H9 (cell line): ENCODE measurements around the gene ZNF776. TPM values are rescaled to one million over a fixed set of nuclear protein-coding genes. Genes with fewer than 3 reads are reported as not detected.

Source experiments
- DNase-seq: peaks from one replicate; pipeline ENCODE4 v3.0.0-alpha.2; 2017
- H2AFZ ChIP-seq: one replicate; pipeline ENCODE4 v1.6.1; 2013; ENCODE audit warnings: mild to moderate bottlenecking, low read length, control low read depth, moderate library complexity
- H2AK5ac ChIP-seq: 2 replicates; pipeline ENCODE4 v1.6.1; 2013; ENCODE audit warnings: low read length, control low read depth, mixed read lengths; ENCODE audit not compliant: insufficient read length
- H2BK120ac ChIP-seq: one replicate; pipeline ENCODE4 v1.6.1; 2013; ENCODE audit warnings: low read depth, mild to moderate bottlenecking, low read length, control low read depth, inconsistent platforms; ENCODE audit not compliant: poor library complexity, severe bottlenecking
- H2BK12ac ChIP-seq: 2 replicates; pipeline ENCODE4 v1.6.1; 2013; ENCODE audit warnings: low read length, control low read depth, mixed read lengths, low read depth; ENCODE audit not compliant: insufficient read length
- H2BK15ac ChIP-seq: 2 replicates; pipeline ENCODE4 v1.6.1; 2013; ENCODE audit warnings: low read depth, low read length, control low read depth
- H2BK20ac ChIP-seq: one replicate; pipeline ENCODE4 v1.6.1; 2013; ENCODE audit warnings: low read depth, mild to moderate bottlenecking, low read length, control low read depth, inconsistent platforms; ENCODE audit not compliant: poor library complexity, severe bottlenecking
- H2BK5ac ChIP-seq: 2 replicates; pipeline ENCODE4 v1.6.1; 2013; ENCODE audit warnings: low read length, control low read depth, mixed read lengths; ENCODE audit not compliant: insufficient read length
- H3K14ac ChIP-seq: 2 replicates; pipeline ENCODE4 v1.6.1; 2013; ENCODE audit warnings: low read length, control low read depth; ENCODE audit not compliant: insufficient read depth
- H3K18ac ChIP-seq: 2 replicates; pipeline ENCODE4 v1.6.1; 2013; ENCODE audit warnings: low read depth, mild to moderate bottlenecking, mixed read lengths, low read length, control low read depth; ENCODE audit not compliant: insufficient read length
- H3K23ac ChIP-seq: 2 replicates; pipeline ENCODE4 v1.6.1; 2013; ENCODE audit warnings: low read length, control low read depth, mixed read lengths, low read depth; ENCODE audit not compliant: insufficient read length
- H3K23me2 ChIP-seq: 2 replicates; pipeline ENCODE4 v1.6.1; 2013; ENCODE audit warnings: low read depth, mild to moderate bottlenecking, mixed read lengths, low read length, control low read depth; ENCODE audit not compliant: insufficient read length, poor library complexity, severe bottlenecking
- H3K27ac ChIP-seq: 2 replicates; pipeline ENCODE4 v1.5.1; 2013; ENCODE audit warnings: low read length, control low read depth, mixed read lengths, low read depth; ENCODE audit not compliant: insufficient read length
- H3K27me3 ChIP-seq: 2 replicates; pipeline ENCODE4 v1.6.1; 2013; ENCODE audit warnings: low read length, control low read depth, inconsistent platforms; ENCODE audit not compliant: insufficient read depth
- H3K4ac ChIP-seq: 2 replicates; pipeline ENCODE4 v1.6.1; 2013; ENCODE audit warnings: low read depth, mild to moderate bottlenecking, control low read depth, inconsistent platforms, low read length, moderate library complexity
- H3K4me1 ChIP-seq: 2 replicates; pipeline ENCODE4 v1.6.1; 2013; ENCODE audit warnings: low read length, control low read depth, inconsistent platforms; ENCODE audit not compliant: insufficient read depth
- H3K4me2 ChIP-seq: 2 replicates; pipeline ENCODE4 v1.6.1; 2013; ENCODE audit warnings: low read length, control low read depth, mixed read lengths; ENCODE audit not compliant: insufficient read length, insufficient read depth
- H3K56ac ChIP-seq: 2 replicates; pipeline ENCODE4 v1.6.1; 2013; ENCODE audit warnings: low read depth, mild to moderate bottlenecking, mixed read lengths, low read length, control low read depth; ENCODE audit not compliant: insufficient read length
- H3K79me1 ChIP-seq: 2 replicates; pipeline ENCODE4 v1.6.1; 2013; ENCODE audit warnings: low read depth, mild to moderate bottlenecking, moderate library complexity, low read length, control low read depth, inconsistent platforms; ENCODE audit not compliant: insufficient read depth, poor library complexity, severe bottlenecking
- H3K79me2 ChIP-seq: 2 replicates; pipeline ENCODE4 v1.6.1; 2013; ENCODE audit warnings: low read length, control low read depth, inconsistent platforms; ENCODE audit not compliant: insufficient read depth
- H3K9ac ChIP-seq: 2 replicates; pipeline ENCODE4 v1.6.1; 2013; ENCODE audit warnings: low read length, control low read depth, mixed read lengths; ENCODE audit not compliant: insufficient read length; ENCODE audit errors: extremely low read depth
- H3K9me3 ChIP-seq: one replicate; pipeline ENCODE4 v1.6.1; 2013; ENCODE audit warnings: low read depth, low read length, inconsistent platforms; ENCODE audit not compliant: control insufficient read depth
- H3T11ph ChIP-seq: one replicate; pipeline ENCODE4 v1.6.1; 2013; ENCODE audit warnings: mild to moderate bottlenecking, low read length, control low read depth, inconsistent platforms
- H4K20me1 ChIP-seq: one replicate; pipeline ENCODE4 v1.6.1; 2013; ENCODE audit not compliant: control insufficient read depth, insufficient read length, insufficient read depth
- H4K5ac ChIP-seq: 2 replicates; pipeline ENCODE4 v1.6.1; 2013; ENCODE audit warnings: low read depth, mild to moderate bottlenecking, mixed read lengths, low read length, control low read depth; ENCODE audit not compliant: insufficient read length
- H4K8ac ChIP-seq: replicated peaks from 2 replicates; pipeline ENCODE4 v1.6.1; 2013; ENCODE audit warnings: low read length, control low read depth, mixed read lengths, low read depth; ENCODE audit not compliant: insufficient read length
- H4K91ac ChIP-seq: 2 replicates; pipeline ENCODE4 v1.6.1; 2013; ENCODE audit warnings: low read depth, mild to moderate bottlenecking, moderate library complexity, mixed read lengths, low read length, control low read depth; ENCODE audit not compliant: insufficient read length
- H3K27ac Mint-ChIP-seq, 3 experiments: 2 replicates in 2 of 3; 3 replicates in 1 of 3; pipeline ENCODE4 v1.8.0; 2020 to 2021; ENCODE audit warnings: mixed read lengths in 3 of 3, mild to moderate bottlenecking in 1 of 3, moderate library complexity in 1 of 3
- H3K27me3 Mint-ChIP-seq: 2 replicates; pipeline ENCODE4 v1.8.0; 2021; ENCODE audit warnings: low read depth, mild to moderate bottlenecking, moderate library complexity, mixed read lengths
- H3K36me3 Mint-ChIP-seq, 3 experiments: 2 replicates in 2 of 3; 3 replicates in 1 of 3; pipeline ENCODE4 v1.8.0; 2020 to 2021; ENCODE audit warnings: low read depth in 3 of 3, mixed read lengths in 3 of 3; ENCODE audit not compliant: insufficient read depth in 1 of 3
- H3K4me1 Mint-ChIP-seq, 2 experiments: 2 replicates each; pipeline ENCODE4 v1.8.0; 2020; ENCODE audit warnings: mixed read lengths in 2 of 2
- H3K4me3 Mint-ChIP-seq, 2 experiments: 2 replicates in 1 of 2; 3 replicates in 1 of 2; pipeline ENCODE4 v1.8.0; 2020 to 2021; ENCODE audit warnings: mild to moderate bottlenecking in 2 of 2, mixed read lengths in 2 of 2, moderate library complexity in 1 of 2
- H3K9me3 Mint-ChIP-seq, 2 experiments: 2 replicates in 1 of 2; 3 replicates in 1 of 2; pipeline ENCODE4 v1.8.0; 2020; ENCODE audit warnings: mild to moderate bottlenecking in 2 of 2, mixed read lengths in 2 of 2, moderate library complexity in 1 of 2
- CTCF ChIP-seq: fragments of 200-600 bp; sonication (generic); conservative IDR thresholded peaks from 3 replicates; pipeline ENCODE4 v1.8.0; 2021; ENCODE audit warnings: antibody characterized with exemption, mild to moderate bottlenecking
- WGBS: extraction: QIAGEN DNeasy Blood & Tissue Kit; methylation state at CpG from one replicate; pipeline ENCODE4 v1.1.7; 2013; ENCODE audit warnings: missing lambda C conversion rate, low lambda C conversion rate, mixed read lengths; ENCODE audit not compliant: insufficient read length; ENCODE audit errors: extremely low coverage; 5-methylcytosine and 5-hydroxymethylcytosine counted together
- total RNA-seq: library from RNA; stranded (reverse); gene quantifications from 2 replicates; pipeline ENCODE4 v1.2.1, GENCODE V29; 2021

ZNF776 gene
- total RNA-seq, 1 experiment from 2014 or later = 19.7 TPM

- Mint-ChIP-seq H3K4me1 (peaks cover 49 to 56% of the 10 kb centered on the region in 2 experiments), H3K27me3 (no peaks in the 10 kb centered on the region), H3K9me3 (no peaks in the 10 kb centered on the region), H3K36me3 (peaks cover 15 to 28% (median 25%) of the 10 kb centered on the region in 3 experiments), H3K4me3 (peak overlapping the region; percentile 72 to 83), H3K27ac (peak overlapping the region; percentile 98 to 99 (median 98))
- Histone ChIP-seq H2BK120ac (peak overlapping the region; percentile 99), H4K5ac (peak overlapping the region; percentile 72), H4K20me1 (no peaks in the 10 kb centered on the region), H3K4me2 (peak overlapping the region; percentile 75), H3K27ac (peak overlapping the region; percentile 99), H3K79me2 (no peaks in the 10 kb centered on the region), H3T11ph (peak overlapping the region; percentile 47), H3K23me2 (peaks cover 11% of the 10 kb centered on the region), H3K23ac (no peak overlapping the region), H3K14ac (peak overlapping the region; percentile 98), H4K91ac (peak overlapping the region; percentile 17), H3K18ac (peak overlapping the region; percentile 89), H4K8ac (no peak overlapping the region), H2BK20ac (no peak overlapping the region), H3K9me3 (no peaks in the 10 kb centered on the region), H2BK12ac (no peak overlapping the region), H2BK5ac (peak overlapping the region; percentile 80), H3K4me1 (peaks cover 6% of the 10 kb centered on the region; the same call in 1 of the 2 replicates), H2AK5ac (no peak overlapping the region), H2AFZ (peak overlapping the region; percentile 65), H2BK15ac (no peak overlapping the region), H3K79me1 (no peaks in the 10 kb centered on the region), H3K4ac (peak overlapping the region; percentile 95; the same call in 1 of the 2 replicates), H3K56ac (peak overlapping the region; percentile 99), H3K9ac (peak overlapping the region; percentile 97), H3K27me3 (no peaks in the 10 kb centered on the region)
- TF ChIP-seq CTCF = no peak
- peak; percentile 77 for DNase-seq
- WGBS = no CpG with 5 or more reads among the region's 19 CpGs
These were observed 57.1 kb downstream of the ZNF776 start for GRCh38 chr19:57803594-57804325.
